ENCODE data around the gene OTUD6A.

GRCh38 chrX:70022616-70023015 is 39.6 kb upstream of the OTUD6A start:
- TF ChIP-seq ARNTL (CRISPR knock-in tag; IDR thresholded peaks at IDR 0.05; ENCODE audit: borderline replicate concordance, low read depth) (no peak), TSHZ2 (CRISPR knock-in tag; IDR thresholded peaks at IDR 0.05) (no peak), TOX (CRISPR knock-in tag; IDR thresholded peaks at IDR 0.05; ENCODE audit: borderline replicate concordance) (no peak), CSDC2 (CRISPR knock-in tag; IDR thresholded peaks at IDR 0.05) (no peak), BACH2 (CRISPR knock-in tag; IDR thresholded peaks at IDR 0.05; ENCODE audit: borderline replicate concordance) (no peak), ZC3H10 (CRISPR knock-in tag; IDR thresholded peaks at IDR 0.05) (no peak), CSRNP3 (CRISPR knock-in tag; IDR thresholded peaks at IDR 0.05) (no peak), GLIS3 (CRISPR knock-in tag; IDR thresholded peaks at IDR 0.05) (no peak), RARB (CRISPR knock-in tag; IDR thresholded peaks at IDR 0.05) (no peak), ZNF8 (CRISPR knock-in tag; IDR thresholded peaks at IDR 0.05) (no peak), PATZ1 (CRISPR knock-in tag; IDR thresholded peaks at IDR 0.05; ENCODE audit: borderline replicate concordance) (no peak), ZNF70 (CRISPR knock-in tag; IDR thresholded peaks at IDR 0.05) (no peak)
